IPS-NIHi11 (cell line): ENCODE data around the gene CAMTA2.
"Not testable (repeated sequence)": the region's sequence is repeated elsewhere in the genome, so short reads cannot be mapped to it uniquely, and the experiment has no call there.

ENCODE experiments used
- DNase-seq: peaks from one replicate; pipeline ENCODE4 v3.0.0; 2012; ENCODE audit warnings: mixed read lengths, low spot score

CAMTA2 gene

GRCh38 chr17:4931963-4932362 lies 55.5 kb downstream of the CAMTA2 start, which contains the start of gene GP1BA:
Gene GP1BA (plus strand): TSS chr17:4932277. CDS start chr17:4932605, 328 bp downstream.
- no peak for DNase-seq

DNA sequence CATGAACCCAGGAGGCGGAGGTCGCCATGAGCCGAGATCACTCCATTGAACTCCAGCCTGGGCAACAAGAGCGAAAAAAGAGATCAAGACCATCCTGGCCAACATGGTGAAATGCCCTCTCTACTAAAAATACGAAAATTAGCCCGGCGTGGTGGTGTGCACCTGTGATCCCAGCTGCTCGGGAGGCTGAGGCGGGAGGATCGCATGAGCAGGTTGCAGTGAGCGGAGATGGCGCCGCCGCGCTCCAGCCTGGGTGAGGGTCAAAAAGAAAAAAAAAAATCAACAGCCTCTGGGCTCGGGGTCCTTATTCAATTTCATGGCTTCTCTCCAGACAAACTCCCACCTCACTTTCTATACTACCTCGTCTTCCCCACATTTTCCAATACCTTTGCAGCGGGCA lies 58.6 kb downstream of the CAMTA2 start:
- no peak for DNase-seq

- not testable (repeated sequence) for DNase-seq
Observed at GRCh38 chr17:4926577-4927335, 60.7 kb downstream of the CAMTA2 start.

DNA sequence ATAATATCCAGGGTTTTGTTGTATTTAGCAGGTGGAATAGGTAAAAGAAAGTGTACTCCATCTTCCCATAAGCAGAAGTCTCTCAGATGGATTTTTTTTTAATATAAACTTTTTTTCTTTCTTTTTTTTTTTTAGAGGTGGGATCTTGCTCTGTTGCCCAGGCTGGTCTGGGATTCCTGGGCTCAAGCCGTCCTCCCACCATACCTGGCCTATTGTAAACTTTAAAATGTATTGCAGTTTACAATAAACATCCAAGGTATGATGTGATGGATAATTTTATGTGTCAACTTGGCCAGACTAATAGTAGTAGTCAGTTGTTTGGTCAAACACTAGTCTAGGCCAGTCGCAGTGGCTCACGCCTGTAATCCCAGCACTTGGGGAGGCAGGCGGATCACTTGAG lies 66.2 kb downstream of the CAMTA2 start:
- DNase-seq = no peak

DNA sequence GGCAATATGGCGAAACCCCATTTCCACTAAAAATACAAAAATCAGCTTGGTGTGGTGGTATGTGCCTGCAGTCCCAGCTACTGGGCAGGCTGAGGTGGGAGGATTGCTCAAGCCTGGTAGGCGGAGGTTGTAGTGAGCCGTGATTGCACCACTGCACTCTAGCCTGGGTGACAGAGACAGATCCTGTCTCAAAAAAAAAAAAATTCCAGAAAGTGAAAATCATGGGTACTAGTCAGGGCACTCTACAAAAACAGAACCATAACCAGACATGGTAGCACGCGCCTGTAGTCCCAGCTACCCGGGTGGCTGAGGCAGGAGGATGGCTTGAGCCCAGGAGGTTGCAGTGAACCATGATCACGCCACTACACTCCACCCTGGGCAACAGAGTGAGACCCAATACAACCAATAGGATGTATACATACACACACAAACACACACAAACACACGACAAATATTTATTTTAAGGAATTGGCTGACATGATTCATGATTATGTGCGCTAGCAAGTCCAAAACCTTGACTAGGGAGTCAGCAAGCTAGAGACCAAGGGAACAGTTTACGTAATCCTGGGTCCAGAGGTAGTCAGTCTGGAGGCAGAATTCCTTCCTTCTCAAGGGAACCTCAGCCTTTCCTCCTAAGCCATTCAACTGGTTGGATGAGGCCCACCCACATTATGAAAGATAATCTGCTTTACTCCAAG lies 67.0 kb downstream of the CAMTA2 start:
- no peak for DNase-seq

DNA sequence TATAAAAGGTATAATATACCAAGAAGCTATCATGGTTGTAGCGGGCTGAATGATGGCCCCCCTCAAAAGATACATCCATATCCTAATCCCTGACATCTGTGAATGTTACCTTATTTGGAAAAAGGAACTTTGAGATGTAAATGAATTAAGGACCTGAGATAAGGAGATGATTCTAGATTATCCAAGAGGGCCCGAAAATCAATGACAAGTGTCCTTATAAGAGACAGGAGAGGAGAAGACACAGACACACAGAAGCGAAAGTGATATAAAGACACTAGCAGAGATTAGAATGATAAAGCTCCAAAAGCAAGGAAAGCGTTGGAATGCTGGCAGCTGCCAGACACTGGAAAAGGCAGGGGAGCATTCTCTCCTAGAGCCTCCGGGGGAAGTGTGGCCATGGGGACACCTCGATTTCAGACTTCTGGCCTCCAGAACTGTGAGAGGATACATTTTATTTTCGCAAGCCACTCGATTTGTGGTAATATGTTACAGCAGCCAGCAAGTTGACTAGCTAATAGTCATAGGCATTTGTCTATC lies 67.9 kb downstream of the CAMTA2 start:
- DNase-seq = no peak
